HG03575 (cell line): Measurements from ENCODE around the gene TMEM163.
"Not testable (repeated sequence)": the region's sequence is repeated elsewhere in the genome, so short reads cannot be mapped to it uniquely, and the experiment has no call there.

Experiments used
- ATAC-seq: cut with Tn5 transposase; IDR thresholded peaks from one replicate; pipeline ENCODE4 v1.9.1; 2021; ENCODE audit not compliant: unreplicated experiment, insufficient number of reproducible peaks, low FRiP score; ENCODE audit errors: extremely low read depth

TMEM163 gene

GRCh38 chr2:134670955-134671354, 47.8 kb downstream of the TMEM163 start:
- ATAC-seq, result no peak

DNA sequence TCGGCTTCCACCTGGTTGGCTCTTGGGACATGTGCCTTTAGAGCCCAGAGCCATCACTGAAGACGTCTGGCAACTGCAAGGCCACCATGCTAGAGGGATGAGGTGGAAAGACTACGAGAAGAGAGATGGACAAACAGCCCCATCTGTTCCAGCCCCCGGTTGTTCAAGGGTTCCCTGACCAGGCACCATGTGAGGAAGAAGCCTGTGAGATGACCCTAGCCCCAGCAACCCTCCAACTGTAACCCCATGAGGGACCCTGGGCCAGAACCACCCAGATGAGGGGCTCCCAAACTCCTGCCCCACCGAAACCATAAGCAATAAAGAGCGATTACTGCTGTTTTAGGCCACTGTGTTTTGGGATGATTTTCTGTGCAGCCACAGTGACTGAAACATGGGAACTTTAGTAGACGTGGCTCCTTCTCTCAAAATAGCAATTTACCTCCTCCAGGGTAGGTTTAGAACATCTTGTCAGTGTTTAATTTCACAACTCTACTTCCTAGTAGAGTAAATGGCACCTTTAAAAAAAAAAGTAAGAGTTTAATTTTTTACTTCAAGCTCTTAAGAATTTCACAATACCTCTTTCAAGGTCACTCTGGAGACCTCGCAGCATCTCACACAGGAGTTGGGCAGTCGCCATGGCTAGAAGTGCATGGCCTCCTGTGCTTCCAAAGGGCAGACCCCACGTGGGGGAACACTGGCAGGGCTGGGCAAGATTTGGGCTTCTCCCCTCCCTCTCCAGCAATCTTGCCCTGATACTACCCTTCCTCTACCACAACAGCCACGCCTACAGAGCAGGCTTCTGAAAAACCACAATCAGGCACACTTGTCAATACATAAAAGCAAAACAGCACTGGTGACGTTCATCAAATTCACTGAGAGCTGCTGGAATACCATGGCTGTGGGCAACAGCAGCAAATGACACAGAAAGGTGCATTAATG, 48.8 kb downstream of the TMEM163 start:
- ATAC-seq, result no peak

GRCh38 chr2:134668821-134669220, 50.0 kb downstream of the TMEM163 start:
- ATAC-seq, result no peak

DNA sequence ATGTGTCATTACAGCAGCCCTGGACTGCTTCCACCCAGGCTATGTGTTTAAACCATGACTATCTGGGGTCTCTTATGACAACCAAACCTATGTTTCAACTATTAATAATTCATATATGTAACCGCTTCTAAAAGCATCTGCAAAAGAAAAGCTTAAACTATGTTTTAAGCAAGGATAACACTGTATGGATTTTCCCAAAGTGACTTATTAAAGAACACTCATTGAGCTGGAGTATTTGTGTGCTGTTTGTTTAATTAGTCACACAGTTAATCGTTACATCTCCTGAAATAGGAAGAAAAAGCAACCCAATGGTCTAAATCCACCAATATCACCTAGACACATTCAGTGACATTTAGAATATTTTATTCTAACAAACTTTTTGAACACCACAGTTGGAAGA, 51.3 kb downstream of the TMEM163 start:
- ATAC-seq, result no peak

- ATAC-seq, result no peak
Observed at GRCh38 chr2:134667081-134667480, 51.7 kb downstream of the TMEM163 start.

- ATAC-seq, result no peak
Observed at GRCh38 chr2:134665727-134666506, 52.9 kb downstream of the TMEM163 start.

DNA sequence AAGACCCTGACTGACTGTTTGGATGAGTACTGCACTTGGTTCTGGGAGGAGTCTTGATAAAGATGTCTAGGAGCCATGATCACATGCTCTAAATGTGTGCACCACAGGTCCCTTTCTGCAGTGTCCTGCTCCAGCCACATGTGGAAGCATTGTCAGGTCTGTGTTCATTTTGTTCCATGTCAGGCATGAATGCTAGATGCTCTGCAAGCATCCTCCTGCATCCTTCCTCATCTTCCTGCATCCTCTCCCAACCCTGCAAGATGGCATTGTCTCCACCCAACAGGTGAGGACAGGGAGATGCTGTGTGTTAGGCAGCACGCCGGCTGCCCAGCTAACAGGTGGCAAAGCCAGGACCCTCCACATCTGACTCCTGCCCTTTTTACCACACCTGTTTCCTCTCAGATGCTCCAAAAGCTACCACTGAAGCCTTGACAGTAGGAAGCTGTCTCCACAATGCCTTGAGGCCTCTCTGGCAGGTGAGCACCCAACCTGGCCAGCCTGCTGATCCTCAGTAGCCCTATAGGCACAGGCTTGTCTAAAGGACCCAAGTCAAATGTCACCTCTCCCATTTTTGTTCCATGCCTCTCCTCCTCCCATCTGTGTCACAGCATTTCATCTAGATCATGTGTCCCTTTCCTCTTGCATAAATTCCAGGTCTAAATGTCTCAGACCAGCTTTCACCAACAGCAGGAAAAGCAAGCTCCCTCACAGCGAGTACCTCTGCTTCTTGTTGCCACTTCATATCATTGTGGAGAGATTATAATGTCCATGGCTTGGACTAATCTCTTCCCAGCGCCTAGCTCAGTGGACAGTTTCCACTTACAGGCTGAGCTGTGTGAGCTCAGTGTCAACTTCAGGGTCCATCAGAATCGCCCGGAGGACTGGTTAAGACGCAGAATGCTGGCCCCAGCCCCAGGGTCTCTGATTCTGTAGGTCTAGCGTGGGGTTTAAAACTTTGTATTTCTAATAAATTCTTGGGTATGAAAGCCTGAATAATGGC, 55.0 kb downstream of the TMEM163 start:
- no peak for ATAC-seq

DNA sequence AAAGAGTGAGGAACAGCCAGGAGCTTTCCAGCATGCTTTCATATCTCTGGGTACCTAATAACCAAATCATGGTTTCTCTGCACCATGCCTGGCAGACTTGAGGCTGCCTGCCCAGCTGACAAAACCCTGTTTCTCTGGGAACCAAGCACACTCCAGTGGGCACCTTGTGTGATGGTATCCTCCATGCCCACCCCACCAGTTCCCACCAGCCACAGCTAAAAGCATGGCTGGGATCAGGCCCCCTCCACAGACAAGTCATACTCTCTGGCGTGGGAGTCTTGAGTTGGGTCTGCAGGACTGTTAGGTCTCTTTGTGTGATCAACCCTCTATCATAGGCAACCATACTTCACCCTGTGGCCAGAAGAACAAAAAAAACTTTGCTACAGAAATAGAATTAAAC, 56.0 kb downstream of the TMEM163 start:
- ATAC-seq, result no peak

GRCh38 chr2:134660626-134661402, 58.0 kb downstream of the TMEM163 start:
- no peak for ATAC-seq

DNA sequence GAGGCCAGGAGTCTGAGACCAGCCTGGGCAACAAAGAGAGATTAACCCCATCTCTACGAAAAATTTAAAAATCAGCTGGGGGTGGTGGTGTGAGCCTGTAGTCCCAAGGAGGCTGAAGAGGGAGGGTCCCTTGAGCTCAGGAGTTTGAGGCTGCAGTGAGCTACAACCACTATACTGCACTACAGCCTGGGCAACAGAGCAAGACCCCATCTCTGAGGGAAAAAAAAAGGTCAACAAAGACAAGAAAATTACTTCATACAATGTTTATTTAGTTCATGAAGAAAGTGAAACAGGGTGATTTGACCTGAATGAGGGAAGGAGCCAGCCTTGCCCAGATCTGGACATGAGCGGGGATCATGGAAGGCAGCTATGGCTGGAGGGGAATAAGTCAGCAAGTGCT, 59.1 kb downstream of the TMEM163 start:
- no peak for ATAC-seq

GRCh38 chr2:134657650-134658250, 61.0 kb downstream of the TMEM163 start:
- no peak for ATAC-seq

- not testable (repeated sequence) for ATAC-seq
Observed at GRCh38 chr2:134656391-134656790, 62.4 kb downstream of the TMEM163 start.

DNA sequence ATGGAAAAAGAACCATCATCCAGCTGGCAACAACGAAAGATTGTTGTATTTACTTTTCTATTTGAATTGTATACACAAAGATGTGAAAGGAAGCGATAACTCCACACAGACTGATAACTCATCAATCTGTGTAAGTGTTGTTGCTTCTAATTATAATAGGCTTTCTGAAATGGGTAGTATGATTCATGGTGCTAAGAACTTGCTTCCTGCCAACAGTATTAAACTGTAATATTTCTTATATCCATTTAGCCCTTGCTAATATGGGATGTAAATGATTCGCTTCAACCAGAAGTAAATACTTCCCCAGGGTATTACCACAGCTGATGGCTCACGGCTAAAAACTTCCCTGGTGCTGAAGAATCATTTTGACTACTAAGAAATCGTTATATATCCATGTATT, 70.2 kb downstream of the TMEM163 start:
- ATAC-seq, result no peak

DNA sequence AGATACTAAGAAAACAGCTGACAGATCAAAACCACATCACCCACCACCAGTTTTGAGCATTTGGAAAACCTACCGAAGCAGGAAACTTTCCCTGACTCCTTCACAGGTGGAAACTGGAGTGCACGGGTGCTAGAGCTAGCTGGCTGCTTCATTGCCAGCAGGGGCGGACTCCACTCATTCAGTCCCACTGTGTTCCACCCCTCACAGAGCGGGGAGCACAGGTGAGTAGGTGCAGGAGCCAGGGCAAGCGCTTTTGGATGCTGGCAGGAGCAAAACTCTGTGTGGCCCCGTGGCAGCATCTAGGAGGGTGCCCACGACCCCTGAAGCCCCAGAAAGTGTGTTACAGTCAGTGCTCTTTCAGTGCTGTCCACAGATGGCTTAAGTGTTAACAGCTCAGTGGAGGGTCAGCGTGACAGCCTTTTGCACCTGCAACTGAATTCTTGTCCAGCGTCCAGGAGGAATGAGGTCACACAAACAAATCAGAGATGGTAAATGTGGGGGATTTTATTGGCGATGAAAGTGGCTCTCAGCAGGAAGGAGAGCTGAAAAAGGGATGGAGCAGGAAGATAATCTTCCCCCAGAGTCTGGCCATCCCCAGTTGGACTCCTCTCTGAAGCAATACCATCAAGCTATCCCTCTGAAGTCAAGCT, 71.1 kb downstream of the TMEM163 start:
- no peak for ATAC-seq

GRCh38 chr2:134642938-134643337, 75.9 kb downstream of the TMEM163 start:
- ATAC-seq, result peak; percentile 37

DNA sequence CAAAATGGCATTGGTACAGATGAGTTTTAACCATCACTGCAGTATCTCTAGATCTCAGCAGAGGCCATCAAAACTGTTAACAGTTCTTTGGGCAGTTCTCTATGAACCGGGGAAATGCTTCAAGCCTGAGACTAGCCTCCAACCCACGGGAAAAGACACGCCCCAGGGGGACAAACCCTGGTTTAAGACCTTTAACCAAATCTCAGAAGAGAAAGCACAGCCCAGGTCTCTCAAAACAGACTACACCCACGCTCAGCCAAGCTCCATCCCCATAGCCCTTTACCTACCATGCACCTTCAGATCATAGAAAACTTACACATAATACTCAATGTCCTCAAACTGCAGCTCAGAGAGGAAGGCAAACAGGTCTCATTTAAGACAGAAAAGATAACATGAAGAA, 78.3 kb downstream of the TMEM163 start:
- no peak for ATAC-seq

DNA sequence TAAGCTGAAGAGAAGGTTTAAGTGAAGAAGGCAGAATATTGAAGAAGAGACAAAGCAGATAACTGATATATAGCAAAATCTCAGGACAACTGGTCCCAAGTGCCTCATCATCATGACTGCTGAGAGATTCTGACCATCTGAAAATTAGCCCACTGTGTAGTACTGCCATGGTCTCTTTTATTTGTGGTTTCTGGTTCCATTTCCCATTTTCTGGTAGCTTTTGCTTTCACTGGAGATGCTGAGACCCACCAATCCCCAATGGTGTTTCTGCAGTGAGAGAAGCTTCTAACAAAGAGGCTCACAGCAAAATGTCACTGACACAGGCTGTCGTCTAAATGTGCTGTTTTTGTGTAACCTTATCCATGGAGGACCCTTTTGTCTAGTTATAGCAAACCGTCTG, 79.5 kb downstream of the TMEM163 start:
- no peak for ATAC-seq
